HuH-7 (cell line): Measurements from ENCODE around the gene CEBPA.
"Not testable (repeated sequence)": the region's sequence is repeated elsewhere in the genome, so short reads cannot be mapped to it uniquely, and the experiment has no call there.

Source experiments
- DNase-seq: peaks from one replicate; pipeline ENCODE4 v3.0.0; 2011; ENCODE audit warnings: low spot score

CEBPA gene

GRCh38 chr19:33300009-33300893, 2.1 kb downstream of the CEBPA start:
- DNase-seq = no peak

GRCh38 chr19:33299051-33299688, 3.2 kb downstream of the CEBPA start:
- no peak for DNase-seq

GRCh38 chr19:33298146-33298911, 4.0 kb downstream of the CEBPA start:
- no peak for DNase-seq

DNA sequence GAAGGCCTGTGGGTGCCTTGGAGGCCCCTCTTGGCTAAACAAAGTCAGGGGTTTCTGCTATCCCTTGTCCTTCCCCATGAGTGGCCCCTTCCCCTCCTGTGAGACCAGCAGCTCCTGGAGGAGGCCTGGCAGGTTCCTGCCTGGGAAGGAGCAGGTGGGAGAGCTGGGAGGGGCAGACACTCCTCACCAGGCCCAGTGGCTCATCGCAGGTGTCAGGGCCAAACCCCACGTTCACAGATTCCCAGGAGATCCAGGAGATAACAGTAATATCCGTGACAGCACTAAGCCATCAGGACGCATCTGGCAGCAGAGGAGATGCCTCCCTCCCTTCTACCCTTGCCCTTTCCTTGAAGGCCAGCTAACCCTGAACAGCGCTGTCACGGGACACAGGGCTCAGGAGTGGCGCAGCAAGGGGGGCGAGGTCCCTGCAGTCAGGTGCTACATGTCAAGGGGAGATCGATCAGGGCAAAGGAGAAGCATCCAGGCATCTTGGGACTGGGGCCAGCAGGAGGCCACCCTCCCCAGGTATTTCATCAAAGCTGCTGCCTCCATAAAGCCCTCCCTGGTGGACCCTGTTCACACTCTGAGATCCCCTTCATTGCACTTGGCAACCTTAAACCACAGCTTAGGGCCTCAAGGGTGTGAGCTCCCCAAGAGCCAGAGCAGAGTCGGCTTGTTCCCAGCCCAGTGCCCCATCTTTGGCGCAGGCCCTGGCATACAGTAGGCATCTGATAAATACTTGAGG, 4.8 kb downstream of the CEBPA start:
- no peak for DNase-seq

- DNase-seq = no peak
Observed at GRCh38 chr19:33296488-33296971, 5.8 kb downstream of the CEBPA start.

DNA sequence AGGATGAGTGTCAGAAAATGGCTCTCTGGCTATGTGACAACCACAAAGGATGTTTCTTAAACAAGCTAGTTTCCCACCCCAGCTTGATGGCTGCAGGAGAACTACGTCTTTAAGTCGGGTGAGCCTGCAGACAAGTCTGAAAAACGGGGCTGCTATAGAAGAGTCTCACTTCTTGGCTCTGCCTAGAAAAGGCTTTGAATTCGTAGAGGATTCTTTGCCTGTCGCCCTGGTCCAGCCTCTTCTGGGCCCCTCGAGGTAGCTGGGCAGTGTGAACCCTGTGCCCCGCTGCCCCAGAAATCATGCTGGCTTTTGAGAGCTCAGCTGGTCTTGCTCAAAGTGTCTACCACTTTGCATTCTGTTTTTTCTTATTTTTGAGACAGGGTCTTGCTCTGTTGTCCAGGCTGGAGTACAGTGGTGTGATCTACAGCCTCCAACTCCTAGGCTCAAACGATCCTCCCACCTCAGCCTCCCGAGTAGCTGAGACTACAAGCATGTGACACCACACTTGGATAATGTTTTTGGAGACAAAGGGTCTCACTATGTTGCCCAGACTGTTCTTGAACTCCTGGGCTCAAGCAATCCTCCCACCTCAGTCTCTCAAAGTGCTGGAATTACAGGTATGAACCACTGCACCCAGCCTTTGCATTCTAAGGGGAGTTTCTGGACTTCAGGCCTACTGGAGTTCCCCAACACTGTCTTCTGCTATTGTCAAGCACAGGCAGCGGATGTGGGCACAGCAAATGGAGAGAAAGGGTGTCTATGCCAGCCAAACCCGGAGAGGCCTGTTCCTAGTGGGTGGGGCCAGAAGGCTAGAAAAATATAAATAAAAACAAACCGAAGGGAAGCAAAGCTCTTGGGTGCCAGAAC, 6.5 kb downstream of the CEBPA start:
- no peak for DNase-seq

GRCh38 chr19:33295046-33295445, 7.3 kb downstream of the CEBPA start:
- not testable (repeated sequence) for DNase-seq

GRCh38 chr19:33294058-33294798, 8.1 kb downstream of the CEBPA start:
- no peak for DNase-seq

DNA sequence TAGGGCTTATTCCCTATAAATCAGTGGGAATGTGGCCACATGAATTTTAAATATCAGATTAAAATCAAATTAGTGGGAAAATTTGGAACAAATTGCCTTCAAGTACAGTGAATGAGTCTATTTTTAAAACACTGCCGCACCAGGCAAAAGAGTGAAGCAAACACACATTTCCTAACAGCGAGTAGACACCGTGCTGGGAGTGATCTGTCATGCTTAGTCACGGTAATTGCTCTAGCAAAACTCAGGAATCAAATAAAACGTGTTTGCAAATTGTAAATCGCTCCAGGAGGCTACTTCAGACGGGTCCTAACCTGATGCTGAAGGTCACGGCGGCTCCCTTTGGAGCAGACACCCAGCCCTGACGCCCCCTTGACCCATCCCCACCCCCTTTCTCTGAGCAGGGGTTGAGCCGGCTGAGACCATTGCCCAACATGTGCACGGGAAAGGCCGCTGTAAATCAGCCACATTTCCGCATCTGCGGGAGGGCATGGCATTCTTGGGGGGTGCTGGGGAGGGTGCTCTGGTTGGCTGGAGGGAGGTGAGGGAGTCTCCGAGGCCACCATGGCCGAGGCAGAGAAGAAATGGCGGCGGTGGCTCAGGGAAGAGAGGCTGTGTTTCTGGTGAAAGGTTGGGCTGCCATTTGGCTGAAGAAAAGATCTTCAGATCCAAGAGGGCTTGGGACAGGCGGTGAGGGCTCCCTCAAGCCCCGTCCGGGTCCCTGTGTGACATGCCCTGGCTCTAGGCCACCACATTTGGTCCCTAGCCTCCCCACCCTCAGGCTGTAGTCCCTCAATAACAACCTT, 8.9 kb downstream of the CEBPA start:
- peak; percentile 93 for DNase-seq

GRCh38 chr19:33292595-33293254, 9.6 kb downstream of the CEBPA start:
- DNase-seq = no peak

DNA sequence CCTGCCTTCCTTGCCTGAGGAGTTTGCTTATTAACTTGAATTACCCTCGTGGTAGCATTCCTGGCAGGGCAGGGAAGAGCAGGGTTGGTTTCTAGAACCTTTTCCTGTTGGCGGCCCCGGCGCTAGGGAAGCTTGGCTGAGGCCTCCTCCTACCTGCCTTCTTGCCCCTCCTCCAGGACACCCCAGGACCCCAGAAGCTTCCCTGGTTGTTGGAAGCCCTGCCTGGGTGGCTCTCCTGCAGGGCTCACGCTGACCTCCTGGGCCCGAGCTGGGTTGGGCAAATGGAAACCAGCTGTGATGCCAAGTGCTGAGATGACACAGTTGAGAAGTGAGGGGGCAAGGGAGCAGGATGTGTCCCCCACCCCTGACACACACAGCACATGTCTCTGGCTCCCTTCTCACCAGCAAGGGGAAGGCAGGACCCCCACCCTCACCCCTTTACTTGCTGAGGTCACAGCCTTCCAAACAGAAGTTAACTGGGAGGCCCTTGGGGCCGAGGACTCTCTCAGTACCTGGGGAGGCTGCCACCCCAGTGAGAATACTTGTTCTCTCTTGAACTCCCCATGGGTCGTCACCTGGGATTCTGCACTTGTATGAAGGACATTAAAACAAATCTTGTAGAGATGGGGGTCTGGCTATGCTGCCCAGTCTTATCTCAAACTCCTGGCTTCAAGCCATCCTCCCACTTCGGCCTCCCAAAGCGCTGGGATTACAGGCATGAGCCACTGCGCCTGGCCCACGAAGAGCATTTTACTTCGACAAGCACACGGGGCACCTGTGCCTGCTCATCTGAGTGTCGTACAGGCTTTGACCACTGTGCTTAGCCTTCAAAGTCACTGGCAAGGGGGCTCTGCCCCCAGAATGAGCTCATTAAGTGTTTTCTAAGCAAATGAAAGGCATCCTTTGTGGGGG, 10.5 kb downstream of the CEBPA start:
- DNase-seq = no peak

GRCh38 chr19:33290956-33291622, 11.2 kb downstream of the CEBPA start:
- DNase-seq = no peak

- DNase-seq = no peak
Observed at GRCh38 chr19:33290082-33290815, 12.1 kb downstream of the CEBPA start.

- no peak for DNase-seq
Observed at GRCh38 chr19:33289261-33289660, 13.1 kb downstream of the CEBPA start.

DNA sequence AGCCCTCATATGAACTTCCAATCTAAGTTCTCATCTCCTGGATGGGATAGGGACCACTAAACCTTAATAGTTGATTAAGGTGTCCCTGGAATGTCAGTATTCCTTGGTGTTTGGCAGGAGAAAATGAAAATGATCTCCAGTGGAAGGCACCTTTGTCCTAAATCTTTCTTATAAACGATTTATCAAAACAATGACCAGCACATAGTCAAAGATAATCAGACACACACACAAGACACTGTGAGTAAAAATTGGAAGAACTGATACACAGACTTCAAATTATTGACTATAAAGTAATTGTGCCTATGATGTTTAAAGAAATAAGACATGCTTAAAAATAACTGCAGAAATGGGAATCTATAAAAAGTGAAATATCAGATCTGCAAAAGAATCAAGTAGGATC, 13.7 kb downstream of the CEBPA start:
- no peak for DNase-seq

DNA sequence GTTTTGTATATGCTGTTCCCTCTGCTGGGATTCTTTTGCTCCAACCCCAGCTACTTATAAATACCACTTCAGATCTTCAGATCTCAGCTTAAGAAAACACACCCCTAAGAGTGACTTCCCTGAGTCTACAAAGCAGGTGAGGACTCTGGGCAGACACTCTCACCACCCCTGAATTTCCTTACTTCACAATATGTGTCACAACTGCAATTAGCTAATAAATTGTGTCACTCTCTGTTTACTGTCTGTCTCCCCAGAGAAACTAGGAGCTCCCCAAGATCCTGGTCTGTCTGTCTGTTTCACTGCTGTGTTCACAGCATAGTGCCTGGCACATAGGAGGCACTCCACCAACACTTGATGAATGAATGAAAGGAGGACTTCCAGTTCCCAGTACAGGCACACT, 14.4 kb downstream of the CEBPA start:
- DNase-seq = no peak
